ENCODE measurements around the gene GSE1.

GRCh38 chr16:85603203-85603755, 9.8 kb upstream of the GSE1 start:
- no peak for TF ChIP-seq POLR2A (IDR thresholded peaks at IDR 0.05)
- TF ChIP-seq CTCF (IDR thresholded peaks at IDR 0.05): no peak
- TF ChIP-seq POLR2AphosphoS5 (IDR thresholded peaks at IDR 0.05): no peak
